H1 (cell line): ENCODE results near the gene PRC1. TPM values are rescaled to one million over a fixed set of nuclear protein-coding genes. Genes with fewer than 3 reads are reported as not detected.

ENCODE experiments used
- CTCF ChIA-PET: fragments of 300-600 bp; sonication (Branson Sonifier 250); formaldehyde crosslinking; loops from one replicate; lab custom pipeline; 2021; ENCODE audit not compliant: partially characterized antibody; lab: Charles Lee
- POLR2A ChIA-PET: fragments of 300-600 bp; sonication (Branson Sonifier 250); formaldehyde crosslinking; loops from one replicate; lab custom pipeline; 2021; ENCODE audit warnings: inconsistent platforms; ENCODE audit not compliant: partially characterized antibody; lab: Charles Lee
- DNase-seq, 2 experiments: peaks; one replicate each; pipeline versions ENCODE4 v3.0.0 to v3.0.0-alpha.2; 2010 to 2022; ENCODE audit warnings: low spot score in 2 of 2, low read depth in 1 of 2, mixed read lengths in 1 of 2
- FAIRE-seq: peaks from 2 replicates; lab custom pipeline; 2011; peaks lifted over from hg19 to GRCh38; lab: Jason Lieb, UNC
- H2AFZ ChIP-seq: 2 replicates; pipeline ENCODE4 v1.8.1; 2012; ENCODE audit warnings: low read length, inconsistent platforms
- H2AK5ac ChIP-seq: 2 replicates; pipeline ENCODE4 v1.6.1; 2013; ENCODE audit warnings: low read depth, low read length
- H2BK120ac ChIP-seq: replicated peaks from 2 replicates; pipeline ENCODE3; 2013; ENCODE audit warnings: low read depth, low read length, inconsistent platforms
- H2BK12ac ChIP-seq: 2 replicates; pipeline ENCODE4 v1.6.1; 2013; ENCODE audit warnings: low read depth, low read length
- H2BK15ac ChIP-seq: 2 replicates; pipeline ENCODE4 v1.6.1; 2013; ENCODE audit warnings: low read length
- H2BK20ac ChIP-seq: 2 replicates; pipeline ENCODE4 v1.6.1; 2013; ENCODE audit warnings: low read length
- H2BK5ac ChIP-seq: 2 replicates; pipeline ENCODE4 v1.6.1; 2013; ENCODE audit warnings: low read depth, low read length
- H3K14ac ChIP-seq: 2 replicates; pipeline ENCODE4 v1.6.1; 2013; ENCODE audit warnings: inconsistent platforms; ENCODE audit not compliant: insufficient read length
- H3K18ac ChIP-seq: 2 replicates; pipeline ENCODE4 v1.6.1; 2013; ENCODE audit warnings: low read length; ENCODE audit errors: extremely low read depth
- H3K23ac ChIP-seq: 2 replicates; pipeline ENCODE4 v1.6.1; 2013; ENCODE audit warnings: inconsistent platforms; ENCODE audit not compliant: insufficient read length
- H3K23me2 ChIP-seq: 2 replicates; pipeline ENCODE4 v1.6.1; 2013; ENCODE audit warnings: low read depth, low read length
- H3K27ac ChIP-seq: 2 replicates; pipeline ENCODE4 v1.6.1; 2011; ENCODE audit warnings: low read depth, low read length, inconsistent platforms
- H3K27me3 ChIP-seq, 4 experiments: replicated peaks in 1 of 4; 1 replicate in 1 of 4; 2 replicates in 3 of 4; pipeline versions ENCODE4 v1.6.1 to v1.8.1; 2011 to 2013; ENCODE audit warnings: low read length in 3 of 4, mild to moderate bottlenecking in 3 of 4, inconsistent platforms in 2 of 4, mixed read lengths in 2 of 4, moderate library complexity in 1 of 4; ENCODE audit not compliant: control insufficient read depth in 3 of 4, insufficient read depth in 3 of 4; ENCODE audit errors: extremely low read depth in 1 of 4
- H3K36me3 ChIP-seq, 4 experiments: 2 replicates each; pipeline versions ENCODE4 v1.6.1 to v1.8.1; 2011 to 2013; ENCODE audit warnings: mild to moderate bottlenecking in 4 of 4, low read length in 3 of 4, moderate library complexity in 2 of 4, control low read depth in 1 of 4, inconsistent platforms in 1 of 4; ENCODE audit not compliant: insufficient read depth in 4 of 4, control insufficient read depth in 2 of 4
- H3K4ac ChIP-seq: replicated peaks from 2 replicates; pipeline ENCODE3; 2013; ENCODE audit warnings: low read length, low read depth, mixed read lengths, inconsistent platforms; ENCODE audit not compliant: insufficient read length
- H3K4me1 ChIP-seq, 4 experiments: replicated peaks in 1 of 4; 1 replicate in 1 of 4; 2 replicates in 3 of 4; pipeline versions ENCODE4 v1.6.1 to v1.8.1; 2011 to 2013; ENCODE audit warnings: low read length in 3 of 4, inconsistent platforms in 2 of 4, mixed read lengths in 1 of 4; ENCODE audit not compliant: insufficient read depth in 4 of 4, control insufficient read depth in 3 of 4
- H3K4me2 ChIP-seq, 2 experiments: 2 replicates each; pipeline versions ENCODE4 v1.6.1 to v1.8.1; 2011 to 2013; ENCODE audit warnings: low read depth in 2 of 2, low read length in 2 of 2, control low read depth in 1 of 2, inconsistent platforms in 1 of 2, mild to moderate bottlenecking in 1 of 2; ENCODE audit not compliant: insufficient read depth in 1 of 2
- H3K4me3 ChIP-seq, 4 experiments: fragments of 200-600, 300-600 bp in 1 of 4; sonication (generic), shearing (Covaris generic), sonication (Bioruptor Twin) in 1 of 4; 2 replicates each; pipeline versions ENCODE4 v1.5.1 to v1.8.1; 2011 to 2016; ENCODE audit warnings: low read length in 4 of 4, low read depth in 3 of 4, control low read depth in 2 of 4, inconsistent platforms in 2 of 4, mild to moderate bottlenecking in 2 of 4, mixed read lengths in 1 of 4, moderate library complexity in 1 of 4; ENCODE audit not compliant: insufficient read depth in 2 of 4; ENCODE audit errors: extremely low read depth in 1 of 4
- H3K56ac ChIP-seq: replicated peaks from 2 replicates; pipeline ENCODE3; 2013; ENCODE audit warnings: low read depth, mild to moderate bottlenecking, mixed read lengths, low read length, inconsistent platforms; ENCODE audit not compliant: insufficient read length
- H3K79me1 ChIP-seq: 2 replicates; pipeline ENCODE4 v1.6.1; 2013; ENCODE audit warnings: low read depth, low read length, control low read depth
- H3K79me2 ChIP-seq, 2 experiments: 2 replicates each; pipeline versions ENCODE4 v1.6.1 to v1.8.1; 2012 to 2013; ENCODE audit warnings: low read length in 2 of 2, mild to moderate bottlenecking in 2 of 2, inconsistent platforms in 1 of 2; ENCODE audit not compliant: insufficient read depth in 2 of 2, control insufficient read depth in 1 of 2
- H3K9ac ChIP-seq, 4 experiments: replicated peaks in 1 of 4; 1 replicate in 1 of 4; 2 replicates in 3 of 4; pipeline versions ENCODE4 v1.6.1 to v1.8.1; 2011 to 2013; ENCODE audit warnings: low read depth in 3 of 4, low read length in 3 of 4, control low read depth in 2 of 4, mild to moderate bottlenecking in 2 of 4, moderate library complexity in 2 of 4, inconsistent platforms in 1 of 4; ENCODE audit errors: extremely low read depth in 1 of 4
- H3K9me3 ChIP-seq, 2 experiments: 2 replicates each; pipeline versions ENCODE4 v1.6.1 to v1.8.1; 2012 to 2013; ENCODE audit warnings: mild to moderate bottlenecking in 2 of 2, moderate library complexity in 2 of 2, control low read depth in 1 of 2, inconsistent platforms in 1 of 2, low read depth in 1 of 2, low read length in 1 of 2, mixed read lengths in 1 of 2; ENCODE audit not compliant: insufficient read depth in 2 of 2
- H4K20me1 ChIP-seq, 2 experiments: replicated peaks in 1 of 2; 2 replicates each; pipeline versions ENCODE3 to v1.8.1; 2011 to 2013; ENCODE audit warnings: inconsistent platforms in 2 of 2, low read length in 2 of 2, mild to moderate bottlenecking in 1 of 2; ENCODE audit not compliant: insufficient read depth in 2 of 2, control insufficient read depth in 1 of 2
- H4K5ac ChIP-seq: 2 replicates; pipeline ENCODE4 v1.6.1; 2013; ENCODE audit warnings: low read length, low read depth, mixed read lengths, inconsistent platforms; ENCODE audit not compliant: insufficient read length
- H4K8ac ChIP-seq: 2 replicates; pipeline ENCODE4 v1.8.0; 2013; ENCODE audit warnings: mild to moderate bottlenecking, moderate library complexity, low read length, inconsistent platforms; ENCODE audit not compliant: insufficient read depth; ENCODE audit errors: extremely low read depth
- H4K91ac ChIP-seq: replicated peaks from 2 replicates; pipeline ENCODE3; 2013; ENCODE audit warnings: low read length, mixed read lengths, inconsistent platforms; ENCODE audit not compliant: insufficient read length
- ATF2 ChIP-seq: IDR thresholded peaks from 2 replicates; pipeline ENCODE4 v1.6.1; 2012; ENCODE audit warnings: low read length, inconsistent platforms
- BACH1 ChIP-seq: IDR thresholded peaks from 2 replicates; pipeline ENCODE4 v1.6.1; 2012; ENCODE audit warnings: low read length, improper control_type of control experiment
- CHD2 ChIP-seq: IDR thresholded peaks from 2 replicates; pipeline ENCODE4 v1.6.1; 2012; ENCODE audit warnings: low read length, improper control_type of control experiment
- GTF2F1 ChIP-seq: IDR thresholded peaks from 2 replicates; pipeline ENCODE4 v1.6.1; 2012; ENCODE audit warnings: low read depth, low read length, improper control_type of control experiment, borderline replicate concordance
- RAD21 ChIP-seq, 2 experiments: IDR thresholded peaks in 1 of 2; conservative IDR thresholded peaks in 1 of 2; 2 replicates each; pipeline ENCODE4 v1.6.1; 2011; ENCODE audit warnings: low read depth in 2 of 2, low read length in 2 of 2, improper control_type of control experiment in 1 of 2, inconsistent platforms in 1 of 2, mild to moderate bottlenecking in 1 of 2, moderate library complexity in 1 of 2
- RNF2 ChIP-seq: fragments of 200-900, 300-1000 bp; sonication (generic); IDR thresholded peaks from 2 replicates; pipeline ENCODE4 v1.7.1; 2016; ENCODE audit warnings: borderline replicate concordance, low read depth, mild to moderate bottlenecking, antibody characterized with exemption, low read length; ENCODE audit not compliant: poor library complexity, severe bottlenecking; ENCODE audit errors: missing control alignments
- RXRA ChIP-seq: IDR thresholded peaks from 2 replicates; pipeline ENCODE4 v1.6.1; 2011; ENCODE audit warnings: low read depth, mild to moderate bottlenecking, low read length, moderate library complexity; ENCODE audit not compliant: insufficient read depth
- WGBS, 2 experiments: shearing (Covaris generic) in 1 of 2; methylation state at CpG; one replicate each; pipeline versions ENCODE4 v1.1.6 to v1.1.7; 2013 to 2015; ENCODE audit warnings: low lambda C conversion rate in 2 of 2, mixed read lengths in 2 of 2, inconsistent platforms in 1 of 2, low coverage in 1 of 2, missing lambda C conversion rate in 1 of 2; ENCODE audit not compliant: insufficient replicate concordance in 2 of 2, insufficient coverage in 1 of 2, insufficient read length in 1 of 2; ENCODE audit errors: extremely low coverage in 1 of 2, missing lambda C conversion rate in 1 of 2; 5-methylcytosine and 5-hydroxymethylcytosine counted together
- polyA plus RNA-seq, 7 experiments: library from polyadenylated mRNA; depleted of rRNA in 3 of 7; stranded (reverse) in 5 of 7; unstranded in 2 of 7; fragments of >200 nt in 5 of 7; fragments of 200-250 nt in 2 of 7; gene quantifications; 1 replicate in 5 of 7; 2 replicates in 1 of 7; 4 replicates in 1 of 7; pipeline versions ENCODE4 v1.2.1 to v1.2.3, GENCODE V29; 2011 to 2013; ENCODE audit warnings: missing spikeins in 2 of 7, mixed read lengths in 2 of 7
- total RNA-seq: library from RNA; stranded (reverse); fragmentation: NEBNext Ultra II Directional; extraction: Animal tissue kit (Norgen Biotek cat#: 25700); gene quantifications from 2 replicates; pipeline ENCODE4 v1.2.1, GENCODE V29; 2021

The PRC1 gene
- total and polyA plus RNA-seq, 2 of the 8 experiments (the other 6 are each of a cell fraction or from before 2014, with no cell fraction given), result 90.7 to 181 TPM

- Histone ChIP-seq H3K56ac (peak within 1 kb of the TSS; percentile 96), H2BK5ac (peak within 1 kb of the TSS; percentile 90; the same call in 1 of the 2 replicates), H4K91ac (peak within 1 kb of the TSS; percentile 91), H3K79me1 (peaks cover 3% of the 10 kb centered on the region; the same call in 1 of the 2 replicates), H2BK15ac (no peak within 1 kb of the TSS), H3K4me2 (peak within 1 kb of the TSS; percentile 82 to 98), H3K36me3 (peaks cover 2 to 29% (median 20%) of the 10 kb centered on the region in 4 experiments; a peak in 6 of 8 replicates), H3K79me2 (no peaks in the 10 kb centered on the region), H2AFZ (peak within 1 kb of the TSS; percentile 34; the same call in 1 of the 2 replicates), H3K27ac (peak within 1 kb of the TSS; percentile 92), H2BK12ac (no peak within 1 kb of the TSS), H4K20me1 (peaks cover 1 to 6% of the 10 kb centered on the region in 2 experiments), H2BK20ac (no peak within 1 kb of the TSS), H3K23ac (no peak within 1 kb of the TSS), H3K9me3 (no peaks in the 10 kb centered on the region), H2BK120ac (no peak within 1 kb of the TSS), H3K23me2 (peaks cover 14% of the 10 kb centered on the region; the same call in 1 of the 2 replicates), H4K8ac (peak within 1 kb of the TSS; percentile 75), H3K9ac (peak within 1 kb of the TSS in 3 of 4 experiments; percentile 59 to 88 (median 87); a peak in 5 of 7 replicates), H3K4me3 (peak within 1 kb of the TSS; percentile 46 to 72 (median 58)), H4K5ac (peak within 1 kb of the TSS; percentile 91), H3K4ac (peak within 1 kb of the TSS; percentile 89), H3K14ac (no peak within 1 kb of the TSS), H2AK5ac (no peak within 1 kb of the TSS), H3K27me3 (no peaks in the 10 kb centered on the region), H3K18ac (peak within 1 kb of the TSS; percentile 96), H3K4me1 (peaks cover 0 to 15% (median 8%) of the 10 kb centered on the region in 4 experiments; a peak in 6 of 7 replicates)
- DNase-seq (peak; percentile 85 to 92), FAIRE-seq (peak; percentile 69)
- WGBS, 2 experiments, result 4% methylated on average over 63 of the region's 69 CpGs; no CpG with 5 or more reads in 1 of the 2 experiments
- ChIA-PET POLR2A (interaction anchor here (0.7 to 2.8 kb wide), 14 partner anchors 12 to 115 kb away, joined by 3 to 20 read pairs (median 5); partner anchors contain the start of genes HDDC3, MAN2A2, PRC1 and UNC45A), CTCF (interaction anchor here (0.7 to 19.2 kb wide), 9 partner anchors 16 to 425 kb away, joined by 3 to 306 read pairs (median 3); partner anchors contain the start of genes HDDC3, MAN2A2 and UNC45A)
- TF ChIP-seq RAD21 (IDR thresholded peaks at IDR 0.05 in 1 of 2, conservative IDR thresholded peaks at IDR 0.05 in 1 of 2; ENCODE audit: low read depth in 2 of 2, low read length in 2 of 2) (no peak), RXRA (0 out of 2 replicates have a peak, but pooled peaks have one; percentile 43), CHD2 (peak; percentile 32; the same call in 1 of the 2 replicates), RNF2 (peak; percentile 37), GTF2F1 (no peak), ATF2 (peak; percentile 90), BACH1 (no peak)
Observed at GRCh38 chr15:90954712-90955623, 39.4 kb downstream of the PRC1 start, which contains the start of gene RCCD1. RCCD1 (plus strand) TSS chr15:90954884; CDS start chr15:90956735, 1,851 bp downstream.
